Keratinocyte (primary cell): Measurements from ENCODE around the gene IFNB1.

Experiments used
- EZH2 ChIP-seq: IDR thresholded peaks from one replicate; pipeline ENCODE4 v1.6.1; 2012; ENCODE audit warnings: inconsistent platforms, mild to moderate bottlenecking, low read length, moderate library complexity
- TF ChIP-seq, protein P1 (sequence below), 3 experiments: IDR thresholded peaks in 1 of 3; conservative IDR thresholded peaks in 1 of 3; optimal IDR thresholded peaks in 1 of 3; 2 replicates in 2 of 3; 3 replicates in 1 of 3; pipeline versions ENCODE3 to v1.5.1; 2011; ENCODE audit warnings: low read length in 3 of 3, mild to moderate bottlenecking in 3 of 3, moderate library complexity in 2 of 3, control low read depth in 1 of 3, inconsistent platforms in 1 of 3; ENCODE audit not compliant: insufficient read depth in 2 of 3; ENCODE audit errors: extremely low read depth in 1 of 3

DNA sequence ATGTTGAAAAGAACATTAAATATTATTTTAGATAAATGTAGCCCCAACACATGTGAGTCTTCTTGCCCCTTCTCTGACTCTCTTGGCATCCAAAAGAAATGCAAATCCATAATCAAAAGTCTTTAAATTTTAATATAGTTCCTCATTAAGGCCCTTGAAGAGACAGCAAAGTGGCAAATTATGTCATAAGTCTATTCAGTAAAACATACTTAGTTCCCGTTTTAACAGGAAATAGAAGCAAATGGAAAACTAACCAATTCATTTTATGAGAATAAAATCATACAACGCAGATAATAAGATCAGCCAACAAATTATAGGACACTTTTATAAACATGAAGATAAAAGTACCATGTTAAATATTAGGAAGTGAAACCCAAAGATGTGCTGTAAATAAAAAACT lies 20.1 kb upstream of the IFNB1 start:
- TF ChIP-seq EZH2: no peak
- TF ChIP-seq, protein P1, sequence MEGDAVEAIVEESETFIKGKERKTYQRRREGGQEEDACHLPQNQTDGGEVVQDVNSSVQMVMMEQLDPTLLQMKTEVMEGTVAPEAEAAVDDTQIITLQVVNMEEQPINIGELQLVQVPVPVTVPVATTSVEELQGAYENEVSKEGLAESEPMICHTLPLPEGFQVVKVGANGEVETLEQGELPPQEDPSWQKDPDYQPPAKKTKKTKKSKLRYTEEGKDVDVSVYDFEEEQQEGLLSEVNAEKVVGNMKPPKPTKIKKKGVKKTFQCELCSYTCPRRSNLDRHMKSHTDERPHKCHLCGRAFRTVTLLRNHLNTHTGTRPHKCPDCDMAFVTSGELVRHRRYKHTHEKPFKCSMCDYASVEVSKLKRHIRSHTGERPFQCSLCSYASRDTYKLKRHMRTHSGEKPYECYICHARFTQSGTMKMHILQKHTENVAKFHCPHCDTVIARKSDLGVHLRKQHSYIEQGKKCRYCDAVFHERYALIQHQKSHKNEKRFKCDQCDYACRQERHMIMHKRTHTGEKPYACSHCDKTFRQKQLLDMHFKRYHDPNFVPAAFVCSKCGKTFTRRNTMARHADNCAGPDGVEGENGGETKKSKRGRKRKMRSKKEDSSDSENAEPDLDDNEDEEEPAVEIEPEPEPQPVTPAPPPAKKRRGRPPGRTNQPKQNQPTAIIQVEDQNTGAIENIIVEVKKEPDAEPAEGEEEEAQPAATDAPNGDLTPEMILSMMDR (optimal IDR thresholded peaks at IDR 0.05 in 1 of 3, IDR thresholded peaks at IDR 0.05 in 1 of 3, conservative IDR thresholded peaks at IDR 0.05 in 1 of 3; ENCODE audit: extremely low read depth in 1 of 3, insufficient read depth in 2 of 3, low read length in 3 of 3): no peak
